GM10248 (cell line): ENCODE measurements around the gene CAPZB.

ENCODE experiments used
- CTCF ChIA-PET: fragments of 300-600 bp; sonication (Branson Sonifier 250); formaldehyde crosslinking; extraction: SDS; loops from one replicate; lab custom pipeline; 2021; ENCODE audit warnings: antibody characterized with exemption; lab: Yijun Ruan, JAX
- POLR2A ChIA-PET: fragments of 350-650 bp; sonication (Branson Sonifier 250); formaldehyde crosslinking; extraction: SDS; loops from one replicate; lab custom pipeline; 2020; ENCODE audit warnings: antibody characterized with exemption; lab: Yijun Ruan, JAX
- DNase-seq: peaks from one replicate; pipeline ENCODE4 v3.0.0; 2012; ENCODE audit errors: extremely low spot score
- CTCF ChIP-seq: IDR thresholded peaks from 2 replicates; pipeline ENCODE4 v1.5.1; 2012; ENCODE audit warnings: mild to moderate bottlenecking, low read depth; ENCODE audit errors: extremely low read depth, missing control alignments, control extremely low read depth

The CAPZB gene

GRCh38 chr1:19468397-19468956, 16.9 kb downstream of the CAPZB start:
- no peak for TF ChIP-seq CTCF
- no peak for DNase-seq
- POLR2A ChIA-PET = no interaction called here
- CTCF ChIA-PET = interaction anchor here (1.1 to 1.3 kb wide), 3 partner anchors 8 to 124 kb away, joined by 3 to 6 read pairs (median 3); no protein-coding TSS in a partner anchor

GRCh38 chr1:19467199-19468187, 17.8 kb downstream of the CAPZB start:
- ChIA-PET CTCF (interaction anchor here (1.1 to 2.0 kb wide), 3 partner anchors 9 to 123 kb away, joined by 3 to 5 read pairs (median 3); no protein-coding TSS in a partner anchor), POLR2A (no interaction called here)
- TF ChIP-seq CTCF = no peak
- no peak for DNase-seq

- ChIA-PET CTCF (interaction anchor here (0.7 to 2.0 kb wide), 3 partner anchors 17 to 185 kb away, joined by 3 to 5 read pairs (median 4); no protein-coding TSS in a partner anchor), POLR2A (interaction anchor here (0.8 kb wide), 1 partner anchor 425 kb away, joined by 3 read pairs; no protein-coding TSS in a partner anchor)
- DNase-seq = no peak
- no peak for TF ChIP-seq CTCF
These were observed 19.2 kb downstream of the CAPZB start for GRCh38 chr1:19466112-19466561.

- no peak for DNase-seq
- no peak for TF ChIP-seq CTCF
- ChIA-PET POLR2A (no interaction called here), CTCF (interaction anchor here (0.7 to 2.2 kb wide), 4 partner anchors 10 to 185 kb away, joined by 3 to 5 read pairs (median 4); no protein-coding TSS in a partner anchor)
These were observed 19.7 kb downstream of the CAPZB start for GRCh38 chr1:19465650-19466049.

GRCh38 chr1:19465123-19465522, 20.2 kb downstream of the CAPZB start:
- POLR2A ChIA-PET = no interaction called here
- CTCF ChIA-PET = interaction anchor here (1.4 to 2.2 kb wide), 2 partner anchors 11 to 32 kb away, joined by 4 read pairs; no protein-coding TSS in a partner anchor
- DNase-seq = no peak
- no peak for TF ChIP-seq CTCF

- no peak for TF ChIP-seq CTCF
- DNase-seq = no peak
- POLR2A ChIA-PET = no interaction called here
- CTCF ChIA-PET = interaction anchor here (1.4 to 2.2 kb wide), 2 partner anchors 11 to 32 kb away, joined by 4 read pairs; no protein-coding TSS in a partner anchor
These were observed 20.6 kb downstream of the CAPZB start for GRCh38 chr1:19464696-19465095.
